ENCODE data around the gene ZBTB1. TPM values are rescaled to one million over a fixed set of nuclear protein-coding genes. Genes with fewer than 3 reads are reported as not detected.

The ZBTB1 gene
- total and polyA plus RNA-seq, 2 experiments from 2014 or later, result 28.5 to 31.4 TPM

DNA sequence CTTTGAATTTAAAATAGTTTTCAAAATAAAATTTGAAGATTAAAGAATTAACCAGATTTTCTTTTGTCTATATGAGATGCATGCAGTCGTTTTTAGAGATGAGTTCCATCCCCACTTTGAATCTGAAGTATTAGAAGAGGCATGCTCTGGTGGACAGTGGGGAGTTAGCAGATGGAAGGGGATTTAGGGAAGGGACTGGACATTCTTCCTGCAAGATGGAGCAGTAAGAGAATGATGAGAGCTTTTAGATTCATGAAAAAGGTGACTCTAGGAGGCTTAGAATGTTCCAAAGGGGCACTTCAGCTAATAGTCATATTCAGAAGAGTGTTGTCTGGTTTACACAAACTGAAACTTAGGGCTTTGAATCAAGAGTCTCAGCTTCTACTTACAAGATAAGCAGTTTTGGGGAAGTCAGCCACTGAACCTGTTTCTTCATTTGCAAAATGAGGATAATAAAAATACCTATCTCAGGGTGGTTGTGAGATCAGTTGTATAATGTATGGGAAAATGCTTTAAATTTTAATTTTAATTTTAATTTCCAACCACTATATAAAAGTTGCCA is 3.7 kb downstream of the ZBTB1 start:
- no peak for DNase-seq (ENCODE audit: low read depth in 1 of 2, low spot score in 1 of 2)
- Histone ChIP-seq H3K4me3 (no peak overlapping the region), H3K27me3 (no peaks in the 10 kb centered on the region), H3K9me3 (ENCODE audit: low read depth) (no peaks in the 10 kb centered on the region), H3K4me1 (ENCODE audit: low read depth) (peaks cover 26% of the 10 kb centered on the region), H3K27ac (no peak overlapping the region), H3K36me3 (no peaks in the 10 kb centered on the region)
- TF ChIP-seq, protein P1, sequence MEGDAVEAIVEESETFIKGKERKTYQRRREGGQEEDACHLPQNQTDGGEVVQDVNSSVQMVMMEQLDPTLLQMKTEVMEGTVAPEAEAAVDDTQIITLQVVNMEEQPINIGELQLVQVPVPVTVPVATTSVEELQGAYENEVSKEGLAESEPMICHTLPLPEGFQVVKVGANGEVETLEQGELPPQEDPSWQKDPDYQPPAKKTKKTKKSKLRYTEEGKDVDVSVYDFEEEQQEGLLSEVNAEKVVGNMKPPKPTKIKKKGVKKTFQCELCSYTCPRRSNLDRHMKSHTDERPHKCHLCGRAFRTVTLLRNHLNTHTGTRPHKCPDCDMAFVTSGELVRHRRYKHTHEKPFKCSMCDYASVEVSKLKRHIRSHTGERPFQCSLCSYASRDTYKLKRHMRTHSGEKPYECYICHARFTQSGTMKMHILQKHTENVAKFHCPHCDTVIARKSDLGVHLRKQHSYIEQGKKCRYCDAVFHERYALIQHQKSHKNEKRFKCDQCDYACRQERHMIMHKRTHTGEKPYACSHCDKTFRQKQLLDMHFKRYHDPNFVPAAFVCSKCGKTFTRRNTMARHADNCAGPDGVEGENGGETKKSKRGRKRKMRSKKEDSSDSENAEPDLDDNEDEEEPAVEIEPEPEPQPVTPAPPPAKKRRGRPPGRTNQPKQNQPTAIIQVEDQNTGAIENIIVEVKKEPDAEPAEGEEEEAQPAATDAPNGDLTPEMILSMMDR (IDR thresholded peaks at IDR 0.05; ENCODE audit: low read depth, low read length), result no peak

GRCh38 chr14:64509036-64509435 is 4.5 kb downstream of the ZBTB1 start:
- no peak for DNase-seq (ENCODE audit: low read depth in 1 of 2, low spot score in 1 of 2)
- Histone ChIP-seq H3K4me3 (no peak overlapping the region), H3K9me3 (ENCODE audit: low read depth) (no peaks in the 10 kb centered on the region), H3K4me1 (ENCODE audit: low read depth) (peaks cover 26% of the 10 kb centered on the region), H3K27me3 (no peaks in the 10 kb centered on the region), H3K27ac (no peak overlapping the region), H3K36me3 (no peaks in the 10 kb centered on the region)
- TF ChIP-seq, protein P1 (IDR thresholded peaks at IDR 0.05; ENCODE audit: low read depth, low read length), result no peak

DNA sequence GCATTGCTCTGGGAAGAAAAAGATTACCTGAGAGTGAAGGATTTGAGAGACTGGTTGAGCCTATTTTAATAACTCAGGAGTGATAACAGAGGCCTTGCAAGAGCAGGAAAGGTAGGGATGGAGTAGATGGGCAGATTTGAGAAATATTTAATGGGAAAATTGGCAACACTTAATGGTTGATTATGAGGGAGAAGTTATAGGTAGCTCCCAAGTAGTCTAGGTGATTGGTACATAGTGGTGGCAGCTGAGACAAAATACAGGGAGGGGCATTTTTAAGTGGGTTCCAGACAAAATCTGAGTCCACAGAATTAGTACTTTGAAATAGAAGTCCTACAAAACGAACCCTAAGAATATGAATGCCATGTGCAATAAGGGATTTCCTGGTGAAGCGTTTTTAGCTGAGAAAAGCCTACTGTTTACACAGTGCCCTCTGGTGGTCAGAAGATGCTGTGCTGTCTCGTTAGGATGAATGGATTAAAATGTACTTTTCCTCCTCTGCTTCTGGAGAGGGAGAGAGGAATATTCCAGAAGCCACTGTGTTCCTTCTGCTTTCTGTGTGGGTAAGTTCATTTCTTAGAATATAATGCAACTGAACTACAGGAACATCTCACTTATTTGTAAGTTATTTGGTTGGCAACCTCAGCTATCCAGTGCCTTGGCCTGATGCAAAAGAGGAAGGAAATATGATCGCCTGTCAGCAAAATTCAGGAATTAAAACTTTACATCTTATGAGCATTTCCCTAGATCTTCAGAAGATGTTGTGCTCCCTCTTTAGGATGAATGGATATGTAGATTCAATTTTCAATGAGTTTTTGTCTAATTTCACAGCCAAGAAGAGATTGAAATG is 6.5 kb downstream of the ZBTB1 start:
- DNase-seq (ENCODE audit: low read depth in 1 of 2, low spot score in 1 of 2), result peak; percentile 76 to 81
- Histone ChIP-seq H3K27me3 (no peaks in the 10 kb centered on the region), H3K4me3 (no peak overlapping the region), H3K27ac (no peak overlapping the region), H3K9me3 (ENCODE audit: low read depth) (no peaks in the 10 kb centered on the region), H3K36me3 (no peaks in the 10 kb centered on the region), H3K4me1 (ENCODE audit: low read depth) (peaks cover 31% of the 10 kb centered on the region)
- TF ChIP-seq, protein P1 (IDR thresholded peaks at IDR 0.05; ENCODE audit: low read depth, low read length), result peak; percentile 89

- DNase-seq (ENCODE audit: low read depth in 1 of 2, low spot score in 1 of 2), result no peak
- H3K4me3 ChIP-seq, result no peak overlapping the region
- H3K27ac ChIP-seq, result no peak overlapping the region
- no peaks in the 10 kb centered on the region for H3K36me3 ChIP-seq
- no peaks in the 10 kb centered on the region for H3K27me3 ChIP-seq
- peaks cover 19% of the 10 kb centered on the region for H3K4me1 ChIP-seq (ENCODE audit: low read depth)
- TF ChIP-seq, protein P1 (IDR thresholded peaks at IDR 0.05; ENCODE audit: low read depth, low read length), result no peak
- H3K9me3 ChIP-seq (ENCODE audit: low read depth), result no peaks in the 10 kb centered on the region
These were observed 8.7 kb downstream of the ZBTB1 start for GRCh38 chr14:64513271-64513670.

GRCh38 chr14:64515053-64515452 is 10.5 kb downstream of the ZBTB1 start:
- H3K9me3 ChIP-seq (ENCODE audit: low read depth), result no peaks in the 10 kb centered on the region

More at GRCh38 chr14:64515053-64515452, 10.5 kb downstream of the ZBTB1 start:
- Histone ChIP-seq H3K27me3 (no peaks in the 10 kb centered on the region), H3K27ac (no peak overlapping the region), H3K4me1 (ENCODE audit: low read depth) (peaks cover 19% of the 10 kb centered on the region), H3K4me3 (no peak overlapping the region), H3K36me3 (no peaks in the 10 kb centered on the region)
- no peak for DNase-seq (ENCODE audit: low read depth in 1 of 2, low spot score in 1 of 2)
- TF ChIP-seq, protein P1 (IDR thresholded peaks at IDR 0.05; ENCODE audit: low read depth, low read length), result no peak

Measured in cardiac muscle cell (in vitro differentiated cells and primary cell).